Hematopoietic multipotent progenitor cell treated with erythropoietin and hydrocortisone succinate and interleukin-3 and kit ligand, for 6 days (in vitro differentiated cells): Measurements from ENCODE around the gene CNNM2.

Experiments used
- DNase-seq: peaks from one replicate; pipeline ENCODE4 v3.0.0-alpha.2; 2015

CNNM2 gene

DNA sequence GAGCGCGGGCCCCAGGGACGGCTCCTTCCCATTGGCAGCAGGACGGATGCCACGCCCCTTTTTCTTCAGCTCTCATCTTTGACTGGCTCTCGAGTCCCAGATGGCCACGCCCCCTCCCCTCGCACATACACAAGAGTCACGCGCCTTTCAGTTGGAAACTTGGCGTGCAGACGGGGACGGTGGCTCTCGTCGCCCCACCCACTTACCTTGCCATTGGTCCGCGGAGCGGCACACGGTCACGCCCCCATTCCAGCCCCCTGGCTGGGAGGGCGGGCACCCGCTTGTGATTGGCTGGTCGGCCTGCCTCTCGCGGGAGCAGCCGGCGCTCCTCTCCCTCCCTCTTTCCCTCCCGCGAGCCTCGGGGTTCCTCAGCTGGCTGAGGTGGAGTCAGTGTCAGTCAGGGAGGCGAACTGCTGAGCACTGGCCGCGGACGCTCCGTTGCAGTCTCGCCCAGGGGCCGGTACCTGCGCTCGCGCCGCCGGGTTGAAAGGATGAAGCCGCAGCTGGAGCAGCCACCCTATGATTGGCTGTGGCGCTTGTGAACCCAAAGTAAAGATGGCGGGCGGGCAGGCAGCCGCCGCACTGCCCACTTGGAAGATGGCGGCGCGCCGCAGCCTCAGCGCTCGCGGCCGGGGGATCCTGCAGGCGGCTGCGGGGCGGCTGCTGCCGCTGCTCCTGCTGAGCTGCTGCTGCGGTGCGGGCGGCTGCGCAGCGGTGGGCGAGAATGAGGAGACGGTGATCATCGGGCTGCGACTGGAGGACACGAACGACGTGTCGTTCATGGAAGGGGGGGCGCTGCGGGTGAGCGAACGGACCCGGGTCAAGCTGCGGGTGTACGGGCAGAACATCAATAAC is at the start of gene CNNM2:
TSS of gene CNNM2 (plus strand) at position 333 of the 855 bp plus-strand sequence. CDS start at position 520, 187 bp downstream.
- DNase-seq, result peak; percentile 100

DNA sequence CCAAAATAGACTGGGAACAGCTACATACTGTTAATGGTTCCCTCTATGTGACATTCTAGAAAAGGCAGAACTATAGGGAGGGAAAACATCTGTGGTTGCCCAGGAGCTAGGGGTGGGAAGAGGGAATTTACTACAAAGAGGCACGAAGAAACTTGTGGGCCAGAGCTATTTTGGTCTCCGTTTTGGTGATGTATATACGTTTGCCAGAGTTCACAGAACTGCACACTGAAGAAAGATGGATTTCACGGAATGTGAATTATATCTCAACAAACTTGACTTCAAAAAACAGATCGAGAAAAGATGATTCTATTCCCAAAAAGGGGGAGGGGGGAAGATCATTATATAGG is 49.2 kb upstream of the CNNM2 start:
- DNase-seq, result no peak

DNA sequence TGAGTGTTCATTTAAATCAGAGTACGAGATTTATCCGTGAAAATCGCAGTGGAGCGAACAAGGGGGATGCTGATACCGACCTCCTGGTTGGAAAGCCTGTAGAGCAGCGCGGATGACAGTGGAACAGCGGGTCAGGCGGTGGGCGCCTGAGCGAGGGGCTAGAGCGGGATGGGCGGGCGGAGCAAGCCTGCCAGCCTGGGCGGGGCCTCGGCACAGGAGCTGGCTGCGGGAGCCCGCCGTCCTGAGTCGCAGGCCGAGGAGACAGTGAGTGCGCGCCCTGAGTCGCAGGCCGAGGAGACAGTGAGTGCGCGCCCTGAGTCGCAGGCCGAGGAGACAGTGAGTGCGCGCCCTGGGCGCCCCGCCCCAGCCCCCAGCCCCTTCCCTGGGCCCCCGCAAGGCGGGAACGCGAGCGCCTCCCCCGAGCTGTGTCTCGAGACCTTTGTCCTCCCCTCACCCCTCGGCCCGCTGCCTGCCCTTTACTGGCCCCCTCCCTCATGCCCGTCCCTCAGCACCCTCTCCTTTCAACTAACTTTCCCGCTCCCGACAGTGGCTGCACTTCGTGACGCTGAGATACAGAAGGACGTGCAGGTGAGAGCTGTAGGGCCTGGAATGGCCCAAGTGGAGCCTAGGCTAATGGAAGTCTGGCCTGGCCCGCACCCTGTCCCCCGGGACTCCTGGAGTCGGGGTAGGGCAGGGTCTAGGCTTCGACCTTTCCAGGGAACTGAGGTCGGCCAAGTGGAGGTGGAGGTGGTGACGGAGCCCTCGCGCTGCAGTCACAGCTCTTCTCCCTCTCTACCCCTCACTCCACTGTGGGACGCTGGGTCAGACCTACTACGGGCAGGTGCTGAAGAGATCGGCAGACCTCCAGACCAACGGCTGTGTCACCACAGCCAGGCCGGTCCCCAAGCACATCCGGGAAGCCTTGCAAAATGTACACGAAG is 48.6 kb upstream of the CNNM2 start, which contains the start of gene AS3MT:
TSS of gene AS3MT (plus strand) at position 213 of the 941 bp plus-strand sequence. CDS start at position 336, 123 bp downstream.
- peak; percentile 46 for DNase-seq

DNA sequence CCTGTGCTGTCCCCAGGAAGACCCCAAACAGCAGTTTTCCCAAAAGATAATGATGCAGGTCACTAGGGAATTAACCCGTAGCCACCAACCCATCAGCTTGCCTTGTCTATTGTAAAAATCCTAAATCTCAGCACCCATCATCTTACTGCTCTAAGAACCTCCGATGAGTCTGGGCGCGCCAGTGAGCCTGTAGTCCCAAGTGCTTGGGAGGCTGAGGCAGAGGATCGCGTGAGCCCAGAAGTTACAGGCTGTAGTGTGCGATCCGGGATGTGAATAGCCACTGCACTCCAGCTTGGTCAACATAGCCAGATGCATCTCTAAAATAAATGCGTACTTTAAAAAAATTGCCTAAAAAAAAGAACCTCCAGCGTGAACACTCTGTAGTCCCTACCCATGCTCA is 47.9 kb upstream of the CNNM2 start:
- no peak for DNase-seq

DNA sequence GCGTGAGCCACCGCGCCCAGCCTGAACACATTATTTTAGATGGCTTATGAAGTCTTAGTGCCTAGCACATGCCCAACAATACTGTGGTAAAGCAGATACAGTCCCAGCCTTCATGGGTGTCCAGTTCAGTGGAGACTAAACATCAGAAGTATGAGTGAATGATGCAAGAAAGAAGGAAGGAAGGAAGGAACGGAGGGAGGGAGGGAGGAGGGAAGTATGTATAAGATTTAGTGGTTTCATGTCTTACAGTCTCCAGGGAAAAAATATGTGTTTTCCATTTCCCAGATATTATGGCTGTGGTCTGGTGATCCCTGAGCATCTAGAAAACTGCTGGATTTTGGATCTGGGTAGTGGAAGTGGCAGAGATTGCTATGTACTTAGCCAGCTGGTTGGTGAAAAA is 45.9 kb upstream of the CNNM2 start:
- DNase-seq, result no peak

DNA sequence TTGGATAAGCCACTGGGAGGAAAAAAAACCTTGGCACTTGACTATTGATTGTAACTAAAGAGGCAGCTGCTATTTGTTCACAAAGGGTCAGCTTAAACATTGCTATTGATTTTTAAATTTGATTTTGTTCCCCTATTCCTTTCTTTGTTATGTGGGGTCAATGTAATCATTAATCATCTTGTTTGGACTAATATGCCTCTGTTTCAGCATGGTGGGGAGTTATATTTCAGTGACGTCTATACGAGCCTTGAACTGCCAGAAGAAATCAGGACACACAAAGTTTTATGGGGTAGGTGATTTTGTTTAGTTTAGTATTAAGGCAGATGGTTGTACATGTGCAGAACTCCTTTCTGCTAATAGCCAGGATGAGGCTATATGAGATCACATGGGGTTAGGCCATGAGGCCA is 41.3 kb upstream of the CNNM2 start:
- no peak for DNase-seq

DNA sequence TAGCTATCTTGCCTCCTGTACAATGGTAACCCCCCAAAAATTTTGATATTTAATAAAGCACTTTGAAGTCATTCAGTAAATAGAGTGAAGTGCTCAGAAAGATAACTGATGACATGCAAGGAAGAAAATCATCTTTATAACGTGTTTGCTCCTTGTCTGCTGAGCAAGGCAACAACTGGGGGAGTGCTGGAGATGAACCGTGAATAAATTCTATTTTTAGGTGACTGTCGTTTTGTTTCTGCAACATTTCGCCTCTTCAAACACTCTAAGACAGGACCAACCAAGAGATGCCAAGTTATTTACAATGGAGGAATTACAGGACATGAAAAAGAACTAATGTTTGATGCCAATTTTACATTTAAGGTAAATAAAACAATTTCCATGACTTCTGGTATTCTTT is 39.5 kb upstream of the CNNM2 start:
- DNase-seq, result no peak

DNA sequence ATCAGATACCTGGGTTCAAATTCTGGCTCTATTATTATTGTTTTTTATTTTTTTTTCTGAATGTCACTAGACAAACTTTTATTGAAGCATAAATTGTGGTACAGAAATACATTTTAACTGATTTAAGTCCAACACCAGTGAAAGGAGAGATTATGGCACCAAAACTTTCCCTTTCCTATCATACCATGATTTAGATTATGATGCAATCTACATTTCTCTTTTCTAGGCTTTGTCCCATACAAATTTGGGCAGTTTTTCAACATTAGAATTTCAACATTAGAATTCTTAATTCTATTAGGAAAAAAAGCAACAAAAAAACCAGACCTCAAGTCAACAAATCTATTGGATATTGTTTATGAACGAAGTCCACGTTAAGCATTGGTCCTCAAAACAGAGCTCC is 37.8 kb upstream of the CNNM2 start:
- no peak for DNase-seq

DNA sequence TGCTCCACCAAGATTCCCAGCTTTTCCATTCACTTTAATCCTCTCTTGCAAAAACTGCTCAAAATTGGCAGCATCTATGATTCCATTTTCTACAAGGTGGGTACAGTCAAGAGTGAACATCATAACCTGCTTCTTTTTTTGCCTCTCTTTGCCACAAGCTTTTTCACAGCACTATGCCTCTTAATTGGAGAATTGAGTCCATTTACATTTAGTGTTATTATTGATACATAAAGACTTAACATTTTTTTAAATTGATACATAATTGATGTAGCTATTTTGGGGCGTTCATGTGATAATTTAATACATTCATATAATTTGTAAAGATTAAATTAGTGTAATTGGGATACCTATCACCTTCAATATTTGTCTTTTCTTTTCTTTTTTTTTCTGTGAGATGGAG is 30.0 kb upstream of the CNNM2 start:
- DNase-seq, result no peak

DNA sequence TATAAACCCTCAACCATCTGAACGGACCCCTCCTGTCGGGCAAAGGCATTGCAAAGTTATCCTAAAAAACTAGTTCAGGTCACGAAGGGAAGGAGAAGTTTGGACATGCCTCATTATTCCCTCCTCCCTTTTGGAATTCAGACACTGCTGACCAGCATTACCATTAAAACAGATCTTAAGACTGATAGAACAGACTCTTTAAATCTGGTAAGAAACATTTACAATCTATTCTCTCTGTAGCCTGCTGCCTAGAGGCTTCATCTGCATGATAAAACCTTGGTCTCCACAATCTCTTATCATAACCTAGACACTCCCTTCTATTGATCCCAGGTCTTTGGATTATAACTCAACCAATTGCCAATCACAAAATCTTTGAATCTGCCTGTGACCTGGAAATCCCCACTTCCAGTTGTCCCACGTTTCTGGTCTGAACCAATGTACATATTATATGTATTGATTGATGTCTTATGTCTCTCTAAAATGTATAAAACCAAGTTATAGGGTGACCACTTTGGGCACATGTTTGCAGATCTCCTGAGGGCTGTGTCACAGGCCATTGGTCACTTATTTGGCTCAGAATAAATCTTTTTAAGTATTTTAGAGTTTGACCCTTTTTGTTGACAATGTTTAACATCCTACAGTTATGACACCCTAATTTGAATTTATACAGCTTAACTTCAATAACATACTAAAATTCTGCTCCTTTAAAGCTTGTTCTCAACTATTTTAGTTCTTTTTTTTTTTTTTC is 23.5 kb upstream of the CNNM2 start:
- DNase-seq, result no peak

DNA sequence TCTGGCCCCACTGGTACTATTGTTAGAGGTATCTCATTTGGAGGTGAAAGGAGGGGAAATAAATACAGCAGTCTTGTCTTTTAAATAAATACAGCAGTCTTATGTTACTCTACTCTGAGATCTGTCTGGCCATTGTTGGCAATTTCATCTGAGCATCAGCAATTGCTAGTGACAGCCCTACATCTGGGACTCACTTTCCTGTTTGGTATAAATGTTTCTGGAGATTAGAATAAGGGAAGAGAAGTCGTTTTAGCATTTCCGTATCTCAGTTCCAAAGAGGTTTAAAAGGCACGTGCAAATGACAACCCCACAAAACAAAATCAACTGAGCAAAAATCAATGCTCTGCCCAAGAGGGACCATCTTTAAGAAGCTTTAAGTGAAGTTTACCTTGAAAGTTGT is 18.1 kb upstream of the CNNM2 start:
- DNase-seq, result no peak

DNA sequence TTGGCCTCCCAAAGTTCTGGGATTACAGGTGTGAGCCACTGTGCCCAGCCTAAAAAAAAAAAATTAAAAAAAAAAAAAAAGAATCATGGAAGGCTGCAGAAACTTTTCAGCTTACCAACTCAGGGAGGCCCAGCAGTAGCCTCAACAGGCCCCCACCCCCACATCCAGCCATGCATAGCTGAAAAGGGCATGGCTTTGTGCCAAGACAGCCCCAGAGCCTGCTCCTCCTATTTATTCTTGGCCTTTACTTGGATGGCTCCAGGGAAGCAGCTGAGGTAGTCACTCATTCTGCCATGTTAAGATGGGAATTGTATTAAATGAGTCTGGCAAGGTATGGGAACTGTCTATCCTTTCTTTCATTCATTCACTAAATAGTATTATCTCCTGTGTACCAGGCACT is 13.7 kb upstream of the CNNM2 start:
- no peak for DNase-seq

DNA sequence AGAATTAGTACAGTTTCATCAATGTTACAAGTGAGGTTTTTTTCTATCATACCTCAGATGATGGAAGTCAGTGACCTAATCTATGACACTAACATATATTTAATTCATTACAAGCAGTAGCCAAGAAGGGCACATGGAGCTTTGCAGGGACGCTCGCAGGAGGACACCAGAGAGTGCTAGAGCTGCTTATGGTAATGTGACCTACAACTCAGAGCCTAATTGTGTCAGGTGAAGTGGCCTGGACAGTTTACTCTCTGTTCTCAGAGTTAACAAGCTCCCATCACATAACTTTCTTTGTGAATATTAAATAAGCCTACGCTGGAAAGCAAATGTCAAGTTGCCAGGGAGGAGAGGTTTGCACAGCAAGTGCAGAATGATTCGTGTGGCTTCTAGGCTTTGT is 11.6 kb upstream of the CNNM2 start:
- no peak for DNase-seq

DNA sequence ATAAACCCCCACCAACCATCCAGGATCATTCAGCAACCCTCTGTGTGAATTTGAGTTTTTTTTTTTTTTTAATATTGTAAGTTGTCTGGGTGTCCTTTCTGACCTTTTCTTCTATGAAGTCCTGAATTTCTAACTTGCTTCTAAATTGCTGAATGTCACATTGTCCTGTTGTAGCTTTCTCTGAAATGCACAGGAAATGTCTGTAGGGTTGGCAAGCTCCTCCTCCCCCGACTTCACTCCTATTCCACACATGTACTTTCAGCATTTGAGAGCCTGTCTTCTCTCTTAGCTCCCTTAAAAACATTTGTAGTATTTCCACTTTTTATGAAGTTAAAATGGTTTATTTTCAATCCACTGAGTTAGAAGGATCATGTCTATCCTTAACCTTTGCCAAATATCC is 3.3 kb upstream of the CNNM2 start:
- no peak for DNase-seq

DNA sequence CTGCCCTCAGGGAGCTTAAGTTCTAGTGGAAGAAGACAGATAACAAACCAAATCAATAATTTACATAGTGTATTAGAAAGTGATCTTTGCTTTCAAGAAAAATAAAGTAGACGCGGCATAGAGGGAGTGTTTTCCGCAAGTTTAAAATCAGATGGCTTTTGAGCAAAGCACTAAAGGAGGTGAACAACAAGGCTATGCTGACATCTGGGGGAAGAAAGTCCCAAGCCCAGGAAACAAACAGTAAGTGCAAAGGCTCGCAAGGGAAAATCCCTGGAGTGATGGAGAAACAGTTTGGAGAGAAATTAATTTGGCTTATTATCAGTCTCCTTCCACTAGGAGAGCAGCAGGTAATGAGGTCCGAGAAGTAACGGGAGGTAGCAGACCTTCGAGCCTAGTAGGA is 1.9 kb upstream of the CNNM2 start:
- no peak for DNase-seq

DNA sequence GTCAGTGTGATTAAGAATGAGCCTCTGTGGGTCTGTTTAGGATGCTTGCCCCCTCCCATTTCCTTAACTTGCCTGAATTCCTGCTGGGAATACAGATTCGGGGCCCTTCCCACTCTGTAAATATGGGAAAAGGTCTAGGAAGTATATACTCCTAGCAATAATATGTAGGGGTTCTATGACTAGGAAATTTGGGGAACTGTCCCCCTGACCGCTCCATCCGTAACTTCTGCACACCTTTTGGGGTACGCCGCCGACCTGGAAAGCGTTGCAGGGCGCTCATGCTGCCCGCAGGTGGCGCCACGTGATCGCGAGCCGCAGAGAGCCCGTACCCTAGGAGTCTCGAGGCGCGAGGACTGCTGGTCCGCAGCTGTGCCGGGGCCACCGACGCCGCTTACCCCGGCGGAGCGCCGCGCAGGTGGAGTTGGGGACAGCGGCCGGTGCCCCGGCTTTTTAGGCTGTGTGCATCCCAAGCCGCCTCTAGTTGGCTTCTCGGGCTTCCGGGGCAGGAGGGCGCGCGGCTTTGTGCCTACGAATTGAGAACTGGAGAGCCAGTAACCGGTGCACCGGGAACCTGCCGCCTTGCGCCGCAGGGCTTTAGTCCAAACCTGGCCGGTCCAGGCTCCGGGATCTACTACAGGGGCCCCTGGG is 656 bp upstream of the CNNM2 start:
- DNase-seq, result peak; percentile 89

DNA sequence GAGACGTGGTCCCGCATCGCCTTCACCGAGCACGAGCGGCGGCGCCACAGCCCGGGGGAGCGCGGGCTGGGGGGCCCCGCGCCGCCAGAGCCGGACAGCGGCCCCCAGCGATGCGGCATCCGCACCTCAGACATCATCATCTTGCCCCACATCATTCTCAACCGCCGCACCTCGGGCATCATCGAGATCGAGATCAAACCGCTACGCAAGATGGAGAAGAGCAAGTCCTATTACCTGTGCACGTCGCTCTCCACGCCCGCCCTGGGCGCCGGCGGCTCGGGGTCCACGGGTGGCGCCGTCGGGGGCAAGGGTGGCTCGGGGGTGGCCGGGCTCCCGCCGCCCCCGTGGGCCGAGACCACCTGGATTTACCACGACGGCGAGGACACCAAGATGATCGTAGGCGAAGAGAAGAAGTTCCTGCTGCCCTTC is 737 bp downstream of the CNNM2 start:
- DNase-seq, result peak; percentile 50

DNA sequence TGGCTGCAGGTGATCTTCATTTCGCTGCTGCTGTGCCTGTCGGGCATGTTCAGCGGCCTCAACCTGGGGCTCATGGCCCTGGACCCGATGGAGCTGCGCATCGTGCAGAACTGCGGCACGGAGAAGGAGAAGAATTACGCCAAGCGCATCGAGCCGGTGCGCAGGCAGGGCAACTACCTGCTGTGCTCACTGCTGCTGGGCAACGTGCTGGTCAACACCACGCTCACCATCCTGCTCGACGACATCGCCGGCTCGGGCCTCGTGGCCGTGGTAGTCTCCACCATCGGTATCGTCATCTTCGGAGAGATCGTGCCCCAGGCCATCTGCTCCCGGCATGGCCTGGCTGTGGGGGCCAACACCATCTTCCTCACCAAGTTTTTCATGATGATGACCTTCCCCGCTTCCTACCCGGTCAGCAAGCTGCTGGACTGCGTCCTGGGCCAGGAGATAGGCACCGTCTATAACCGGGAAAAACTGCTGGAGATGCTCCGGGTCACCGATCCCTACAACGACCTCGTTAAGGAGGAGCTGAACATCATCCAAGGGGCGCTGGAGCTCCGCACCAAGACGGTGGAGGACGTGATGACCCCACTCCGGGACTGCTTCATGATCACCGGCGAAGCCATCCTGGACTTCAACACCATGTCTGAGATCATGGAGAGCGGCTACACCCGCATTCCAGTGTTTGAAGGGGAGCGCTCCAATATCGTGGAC is 1.3 kb downstream of the CNNM2 start:
- DNase-seq, result peak; percentile 31

DNA sequence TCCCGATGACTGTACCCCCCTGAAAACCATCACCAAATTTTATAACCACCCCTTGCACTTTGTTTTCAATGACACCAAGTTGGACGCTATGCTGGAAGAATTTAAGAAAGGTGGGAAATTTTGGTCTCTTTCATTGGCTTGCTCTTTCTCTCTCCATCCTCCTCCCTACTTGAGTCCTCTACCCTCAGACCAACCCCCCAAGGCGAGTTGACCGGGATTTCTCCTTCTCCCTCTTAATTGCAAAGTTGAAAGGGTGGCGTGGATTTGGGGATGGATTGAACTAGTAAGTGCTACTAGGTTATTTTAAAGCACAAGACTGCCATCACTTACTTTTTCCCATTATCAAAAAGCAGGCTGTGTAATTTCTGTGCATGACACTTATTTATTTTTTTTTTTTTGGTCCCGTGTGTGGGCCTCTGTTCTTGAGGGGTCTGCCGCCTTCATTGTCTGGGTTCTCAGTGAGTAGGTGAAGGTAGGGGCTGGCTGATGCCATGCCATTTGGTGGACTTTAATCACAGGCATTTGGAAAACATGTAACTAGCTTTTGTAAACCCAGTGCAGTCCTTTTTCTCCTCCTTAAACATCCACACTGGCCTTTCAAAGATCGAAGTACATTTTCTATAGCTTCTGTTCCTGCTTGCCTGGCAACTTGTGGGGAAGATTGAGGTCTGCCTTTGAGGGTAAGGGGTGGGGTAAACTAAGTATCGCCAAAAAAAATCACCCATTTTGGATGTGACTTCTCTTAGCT is 2.1 kb downstream of the CNNM2 start:
- DNase-seq, result peak; percentile 24

DNA sequence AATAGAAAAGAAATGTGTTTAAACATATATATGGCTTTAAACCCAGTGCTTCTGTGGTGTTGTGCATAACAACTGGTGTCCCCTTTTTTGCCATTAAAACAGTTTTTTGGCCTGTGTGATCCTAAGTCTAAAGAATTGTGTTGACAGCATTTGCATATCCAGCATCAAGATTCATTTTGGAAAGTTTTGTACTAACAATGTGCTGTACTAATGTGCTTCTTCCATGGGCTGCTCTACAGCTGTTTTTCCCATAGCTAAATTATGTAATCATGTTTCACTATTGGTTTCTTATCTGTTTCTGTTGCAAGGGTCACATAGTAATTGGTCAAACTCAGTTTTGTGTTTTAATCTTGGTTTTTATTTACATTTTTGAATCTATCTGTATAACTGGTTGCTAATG is 5.5 kb downstream of the CNNM2 start:
- no peak for DNase-seq

DNA sequence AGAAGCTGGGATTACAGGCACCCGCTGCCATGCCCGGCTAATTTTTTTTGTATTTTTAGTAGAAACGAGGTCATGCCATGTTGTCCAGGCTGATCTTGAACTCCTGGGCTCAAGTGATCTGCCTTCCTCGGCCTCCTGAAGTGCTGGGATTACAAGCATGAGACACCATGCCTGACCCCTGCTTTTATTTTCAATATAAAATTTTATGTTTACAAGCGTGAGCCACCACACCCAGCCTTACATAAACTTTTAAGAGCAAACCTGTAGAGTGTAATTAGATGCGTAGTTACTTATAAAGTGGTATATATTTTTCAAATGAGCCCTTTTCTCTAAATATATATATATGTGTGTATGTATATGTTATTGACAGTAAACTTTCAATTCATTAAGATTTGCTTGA is 8.7 kb downstream of the CNNM2 start:
- DNase-seq, result no peak
